ENCODE results near the gene YBX3.

YBX3 gene

GRCh38 chr12:10721651-10722501, 1.2 kb downstream of the YBX3 start:
- peak; percentile 88 for DNase-seq

GRCh38 chr12:10720974-10721650, 2.0 kb downstream of the YBX3 start:
- no peak for DNase-seq

- no peak for DNase-seq
Measured at GRCh38 chr12:10719482-10719881, 3.6 kb downstream of the YBX3 start.

- no peak for DNase-seq
Measured at GRCh38 chr12:10718279-10718821, 4.8 kb downstream of the YBX3 start.

- no peak for DNase-seq
Measured at GRCh38 chr12:10717410-10717809, 5.7 kb downstream of the YBX3 start.

GRCh38 chr12:10716704-10717315, 6.3 kb downstream of the YBX3 start:
- no peak for DNase-seq

GRCh38 chr12:10716277-10716676, 6.8 kb downstream of the YBX3 start:
- DNase-seq: no peak

GRCh38 chr12:10715491-10715890, 7.6 kb downstream of the YBX3 start:
- DNase-seq: no peak

- no peak for DNase-seq
Measured at GRCh38 chr12:10709808-10710207, 13.3 kb downstream of the YBX3 start.

- no peak for DNase-seq
Measured at GRCh38 chr12:10708862-10709261, 14.3 kb downstream of the YBX3 start.

- DNase-seq: no peak
Measured at GRCh38 chr12:10705655-10706054, 17.5 kb downstream of the YBX3 start.

GRCh38 chr12:10701843-10702242, 21.3 kb downstream of the YBX3 start:
- DNase-seq: no peak

GRCh38 chr12:10701131-10701681, 21.9 kb downstream of the YBX3 start:
- no peak for DNase-seq

GRCh38 chr12:10700581-10700980, 22.5 kb downstream of the YBX3 start:
- DNase-seq: no peak

- DNase-seq: no peak
Measured at GRCh38 chr12:10697862-10698261, 25.3 kb downstream of the YBX3 start.

- DNase-seq: no peak
Measured at GRCh38 chr12:10697156-10697555, 26.0 kb downstream of the YBX3 start.

GRCh38 chr12:10690906-10691305, 32.2 kb downstream of the YBX3 start:
- DNase-seq: no peak

GRCh38 chr12:10689146-10689545, 34.0 kb downstream of the YBX3 start:
- DNase-seq: no peak

GRCh38 chr12:10688042-10688441, 35.1 kb downstream of the YBX3 start:
- no peak for DNase-seq

- DNase-seq: peak; percentile 87
Measured at GRCh38 chr12:10673659-10674384, 49.3 kb downstream of the YBX3 start, which contains the start of gene STYK1. TSS of gene STYK1 (minus strand) at chr12:10674052. CDS start at chr12:10634618, 39,434 bp downstream.

GRCh38 chr12:10672231-10672868, 50.8 kb downstream of the YBX3 start:
- peak; percentile 23 for DNase-seq

GRCh38 chr12:10669533-10669932, 53.6 kb downstream of the YBX3 start:
- no peak for DNase-seq
